NB4 (cell line): ENCODE results near the gene C1QTNF8.

Source experiments
- CTCF ChIP-seq: IDR thresholded peaks from one replicate; pipeline ENCODE4 v1.5.1; 2012; ENCODE audit warnings: low read depth, low read length
- MAX ChIP-seq: IDR thresholded peaks from 2 replicates; pipeline ENCODE4 v1.6.1; 2011; ENCODE audit warnings: low read depth, low read length
- MYC ChIP-seq: IDR thresholded peaks from 2 replicates; pipeline ENCODE4 v1.6.1; 2011; ENCODE audit warnings: low read depth, low read length
- POLR2A ChIP-seq: IDR thresholded peaks from 2 replicates; pipeline ENCODE4 v1.6.1; 2011; ENCODE audit warnings: mild to moderate bottlenecking; ENCODE audit not compliant: insufficient read length; ENCODE audit errors: extremely low read depth

- TF ChIP-seq CTCF (no peak), MYC (no peak), MAX (no peak), POLR2A (no peak)
These were observed 44.6 kb upstream of the C1QTNF8 start for GRCh38 chr16:1140582-1141162.
